Stimulated activated CD4-positive, alpha-beta T cell treated with anti-CD3 and anti-CD28 coated beads, TNF-alpha, amount 100 ng/mL, for 24 hours (primary cell): ENCODE results near the gene POPDC3.
A peak's percentile ranks its signal among the peaks of the same experiment; 100 is the strongest.

ENCODE experiments used
- DNase-seq, 3 experiments: peaks; one replicate each; pipeline ENCODE4 v3.0.0-alpha.2; 2020; ENCODE audit warnings: low read depth in 3 of 3

The POPDC3 gene

GRCh38 chr6:105152880-105153279 is 26.9 kb downstream of the POPDC3 start:
- no peak for DNase-seq

GRCh38 chr6:105151644-105152043 is 28.2 kb downstream of the POPDC3 start:
- no peak for DNase-seq

- DNase-seq, result no peak
Measured at GRCh38 chr6:105138141-105138540, 41.7 kb downstream of the POPDC3 start.

GRCh38 chr6:105137388-105137787 is 42.4 kb downstream of the POPDC3 start:
- no peak for DNase-seq

GRCh38 chr6:105136431-105137350 is 43.1 kb downstream of the POPDC3 start:
- DNase-seq, result peak in 1 of 3 experiments; percentile 24

- DNase-seq, result no peak
Measured at GRCh38 chr6:105135907-105136430, 43.8 kb downstream of the POPDC3 start.

GRCh38 chr6:105135056-105135455 is 44.8 kb downstream of the POPDC3 start:
- no peak for DNase-seq

- DNase-seq, result no peak
Measured at GRCh38 chr6:105122717-105123116, 57.1 kb downstream of the POPDC3 start.

GRCh38 chr6:105121981-105122380 is 57.8 kb downstream of the POPDC3 start:
- no peak for DNase-seq

GRCh38 chr6:105120570-105120969 is 59.2 kb downstream of the POPDC3 start:
- no peak for DNase-seq

GRCh38 chr6:105116150-105116549 is 63.7 kb downstream of the POPDC3 start:
- no peak for DNase-seq

- DNase-seq, result no peak
Measured at GRCh38 chr6:105113422-105113821, 66.4 kb downstream of the POPDC3 start.

GRCh38 chr6:105112577-105112976 is 67.2 kb downstream of the POPDC3 start:
- DNase-seq, result no peak

GRCh38 chr6:105111871-105112270 is 67.9 kb downstream of the POPDC3 start:
- no peak for DNase-seq

- no peak for DNase-seq
Measured at GRCh38 chr6:105111105-105111504, 68.7 kb downstream of the POPDC3 start.

GRCh38 chr6:105109955-105110895 is 69.6 kb downstream of the POPDC3 start:
- no peak for DNase-seq

GRCh38 chr6:105108631-105109262 is 71.1 kb downstream of the POPDC3 start:
- no peak for DNase-seq
